Keratinocyte (primary cell): ENCODE measurements around the gene CARD16.

Experiments used
- EZH2 ChIP-seq: IDR thresholded peaks from one replicate; pipeline ENCODE4 v1.6.1; 2012; ENCODE audit warnings: inconsistent platforms, mild to moderate bottlenecking, low read length, moderate library complexity
- TF ChIP-seq, protein P1 (sequence below), 3 experiments: IDR thresholded peaks in 1 of 3; conservative IDR thresholded peaks in 1 of 3; optimal IDR thresholded peaks in 1 of 3; 2 replicates in 2 of 3; 3 replicates in 1 of 3; pipeline versions ENCODE3 to v1.5.1; 2011; ENCODE audit warnings: low read length in 3 of 3, mild to moderate bottlenecking in 3 of 3, moderate library complexity in 2 of 3, control low read depth in 1 of 3, inconsistent platforms in 1 of 3; ENCODE audit not compliant: insufficient read depth in 2 of 3; ENCODE audit errors: extremely low read depth in 1 of 3

DNA sequence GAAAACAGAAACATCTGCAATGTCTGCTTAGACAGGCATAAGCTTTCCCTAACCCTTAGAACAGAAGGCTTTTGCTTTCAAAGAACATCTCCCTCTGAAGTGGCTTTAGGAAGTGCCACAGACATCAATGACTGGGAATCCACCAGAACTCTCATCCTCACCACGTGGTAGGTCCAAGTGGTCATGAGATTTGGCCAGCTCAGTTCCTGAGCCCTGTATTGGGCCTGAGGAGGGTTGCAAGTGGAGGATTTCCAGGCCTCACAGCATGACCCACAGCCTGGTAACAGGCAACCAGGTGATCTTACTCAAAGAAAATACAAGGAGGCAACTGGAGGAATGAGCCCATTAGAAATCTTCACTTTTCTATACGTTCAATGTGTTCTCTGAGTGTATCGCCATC, 11.8 kb downstream of the CARD16 start:
- TF ChIP-seq, protein P1, sequence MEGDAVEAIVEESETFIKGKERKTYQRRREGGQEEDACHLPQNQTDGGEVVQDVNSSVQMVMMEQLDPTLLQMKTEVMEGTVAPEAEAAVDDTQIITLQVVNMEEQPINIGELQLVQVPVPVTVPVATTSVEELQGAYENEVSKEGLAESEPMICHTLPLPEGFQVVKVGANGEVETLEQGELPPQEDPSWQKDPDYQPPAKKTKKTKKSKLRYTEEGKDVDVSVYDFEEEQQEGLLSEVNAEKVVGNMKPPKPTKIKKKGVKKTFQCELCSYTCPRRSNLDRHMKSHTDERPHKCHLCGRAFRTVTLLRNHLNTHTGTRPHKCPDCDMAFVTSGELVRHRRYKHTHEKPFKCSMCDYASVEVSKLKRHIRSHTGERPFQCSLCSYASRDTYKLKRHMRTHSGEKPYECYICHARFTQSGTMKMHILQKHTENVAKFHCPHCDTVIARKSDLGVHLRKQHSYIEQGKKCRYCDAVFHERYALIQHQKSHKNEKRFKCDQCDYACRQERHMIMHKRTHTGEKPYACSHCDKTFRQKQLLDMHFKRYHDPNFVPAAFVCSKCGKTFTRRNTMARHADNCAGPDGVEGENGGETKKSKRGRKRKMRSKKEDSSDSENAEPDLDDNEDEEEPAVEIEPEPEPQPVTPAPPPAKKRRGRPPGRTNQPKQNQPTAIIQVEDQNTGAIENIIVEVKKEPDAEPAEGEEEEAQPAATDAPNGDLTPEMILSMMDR (optimal IDR thresholded peaks at IDR 0.05 in 1 of 3, IDR thresholded peaks at IDR 0.05 in 1 of 3, conservative IDR thresholded peaks at IDR 0.05 in 1 of 3; ENCODE audit: extremely low read depth in 1 of 3, insufficient read depth in 2 of 3, low read length in 3 of 3) = no peak
- TF ChIP-seq EZH2 = no peak
